ENCODE data around the gene OLFM1. TPM values are rescaled to one million over a fixed set of nuclear protein-coding genes. Genes with fewer than 3 reads are reported as not detected.

The OLFM1 gene
- total RNA-seq, 1 donor from 2014 or later = 5.5 TPM

DNA sequence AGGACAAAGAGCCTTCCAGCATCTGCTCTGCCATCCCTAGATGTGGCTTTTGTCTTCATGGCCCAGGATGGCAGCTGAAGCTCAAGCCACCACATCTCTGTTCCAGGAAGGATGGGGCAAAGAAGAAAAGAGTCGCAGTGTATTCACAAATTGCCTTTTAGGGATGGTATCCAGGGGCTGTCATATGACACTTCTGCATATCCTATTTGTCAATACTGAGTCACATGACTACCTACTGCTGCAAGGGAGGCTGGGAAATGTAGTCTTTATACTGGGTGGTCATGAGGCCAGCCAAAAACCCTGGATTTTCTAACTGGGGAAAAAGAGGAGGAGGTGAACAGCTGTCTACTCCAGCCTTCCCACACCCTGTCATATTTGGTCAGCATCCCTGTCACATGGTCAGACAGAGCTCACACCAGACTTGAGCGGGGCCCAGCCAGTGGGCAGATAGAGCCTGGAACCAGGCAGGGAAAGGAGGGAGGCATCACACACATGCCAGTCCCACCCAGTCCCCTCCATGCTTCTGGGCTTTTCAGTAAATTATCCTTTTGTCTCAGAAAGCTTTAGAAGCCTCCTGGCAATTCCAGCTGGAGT is 52.0 kb downstream of the OLFM1 start:
- H3K9me3 ChIP-seq (ENCODE audit: insufficient read depth, low read depth, low read length) = peaks cover 3% of the 10 kb centered on the region
- no peak overlapping the region for H3K27ac ChIP-seq (ENCODE audit: low read depth, low read length)
- peaks cover 10% of the 10 kb centered on the region for H3K9me3 Mint-ChIP-seq (ENCODE audit: unreplicated experiment)
- no peak overlapping the region for H3K4me3 ChIP-seq (ENCODE audit: insufficient read depth, low read depth, low read length)
- no peak overlapping the region for H3K4me3 Mint-ChIP-seq (ENCODE audit: unreplicated experiment)
- no peak overlapping the region for H2AFZ ChIP-seq (ENCODE audit: low read depth, low read length)
- H3K9ac ChIP-seq (ENCODE audit: low read length) = no peak overlapping the region
- H3K79me2 ChIP-seq (ENCODE audit: insufficient read depth, low read length) = no peaks in the 10 kb centered on the region
- no peak overlapping the region for H3K27ac Mint-ChIP-seq (ENCODE audit: unreplicated experiment)
- no peaks in the 10 kb centered on the region for H3K27me3 ChIP-seq (ENCODE audit: insufficient read depth, low read length)
- no peaks in the 10 kb centered on the region for H3K4me1 Mint-ChIP-seq (ENCODE audit: low read depth, unreplicated experiment)
- DNase-seq (ENCODE audit: low read depth) (no peak), FAIRE-seq (no peak)
- H3K36me3 ChIP-seq (ENCODE audit: insufficient read depth, low read length) = no peaks in the 10 kb centered on the region
- no peaks in the 10 kb centered on the region for H3K36me3 Mint-ChIP-seq (ENCODE audit: low read depth, unreplicated experiment)
- H3K27me3 Mint-ChIP-seq (ENCODE audit: low read depth, unreplicated experiment) = peaks cover 13% of the 10 kb centered on the region
- H3K4me1 ChIP-seq (ENCODE audit: insufficient read depth, low read length) = no peaks in the 10 kb centered on the region
- H4K20me1 ChIP-seq (ENCODE audit: insufficient read depth, low read length) = no peaks in the 10 kb centered on the region
- TF ChIP-seq, protein P1, sequence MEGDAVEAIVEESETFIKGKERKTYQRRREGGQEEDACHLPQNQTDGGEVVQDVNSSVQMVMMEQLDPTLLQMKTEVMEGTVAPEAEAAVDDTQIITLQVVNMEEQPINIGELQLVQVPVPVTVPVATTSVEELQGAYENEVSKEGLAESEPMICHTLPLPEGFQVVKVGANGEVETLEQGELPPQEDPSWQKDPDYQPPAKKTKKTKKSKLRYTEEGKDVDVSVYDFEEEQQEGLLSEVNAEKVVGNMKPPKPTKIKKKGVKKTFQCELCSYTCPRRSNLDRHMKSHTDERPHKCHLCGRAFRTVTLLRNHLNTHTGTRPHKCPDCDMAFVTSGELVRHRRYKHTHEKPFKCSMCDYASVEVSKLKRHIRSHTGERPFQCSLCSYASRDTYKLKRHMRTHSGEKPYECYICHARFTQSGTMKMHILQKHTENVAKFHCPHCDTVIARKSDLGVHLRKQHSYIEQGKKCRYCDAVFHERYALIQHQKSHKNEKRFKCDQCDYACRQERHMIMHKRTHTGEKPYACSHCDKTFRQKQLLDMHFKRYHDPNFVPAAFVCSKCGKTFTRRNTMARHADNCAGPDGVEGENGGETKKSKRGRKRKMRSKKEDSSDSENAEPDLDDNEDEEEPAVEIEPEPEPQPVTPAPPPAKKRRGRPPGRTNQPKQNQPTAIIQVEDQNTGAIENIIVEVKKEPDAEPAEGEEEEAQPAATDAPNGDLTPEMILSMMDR (IDR thresholded peaks at IDR 0.05; ENCODE audit: insufficient read depth, low read depth, low read length) = no peak
- TF ChIP-seq EZH2 (IDR thresholded peaks at IDR 0.05; ENCODE audit: insufficient read depth, low read length) = no peak
- H3K4me2 ChIP-seq (ENCODE audit: low read length) = no peak overlapping the region

DNA sequence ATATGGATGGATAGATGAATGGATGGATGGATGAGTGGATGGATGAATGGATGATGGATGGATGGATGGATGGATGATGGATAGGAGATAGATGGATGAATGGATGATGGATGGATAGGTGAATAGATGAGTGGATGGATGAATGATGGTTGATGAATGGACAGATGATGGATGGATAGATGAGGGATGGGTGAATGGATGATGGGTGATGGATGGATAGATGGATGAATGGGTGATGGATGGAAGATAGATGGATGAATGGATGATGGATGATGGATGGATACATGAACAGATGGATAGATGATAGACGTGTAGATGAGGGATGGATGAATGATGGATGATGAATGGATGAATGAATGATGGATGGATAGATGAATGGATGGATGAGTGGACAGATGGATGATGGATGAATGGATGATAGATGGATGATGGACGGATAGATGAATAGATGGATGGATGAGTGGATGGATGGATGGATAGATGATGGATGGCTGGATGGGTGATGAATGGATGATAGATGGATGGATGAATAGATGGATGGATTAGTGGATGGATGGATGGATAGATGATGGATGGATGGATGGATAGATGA is 53.8 kb downstream of the OLFM1 start:
- FAIRE-seq (no peak), DNase-seq (ENCODE audit: low read depth) (no peak)
- H3K27me3 ChIP-seq (ENCODE audit: insufficient read depth, low read length) = no peaks in the 10 kb centered on the region
- Mint-ChIP-seq H3K4me3 (ENCODE audit: unreplicated experiment) (no peak overlapping the region), H3K27ac (ENCODE audit: unreplicated experiment) (no peak overlapping the region), H3K9me3 (ENCODE audit: unreplicated experiment) (peaks cover 12% of the 10 kb centered on the region), H3K36me3 (ENCODE audit: low read depth, unreplicated experiment) (no peaks in the 10 kb centered on the region), H3K4me1 (ENCODE audit: low read depth, unreplicated experiment) (no peaks in the 10 kb centered on the region), H3K27me3 (ENCODE audit: low read depth, unreplicated experiment) (peaks cover 22% of the 10 kb centered on the region)
- no peak overlapping the region for H2AFZ ChIP-seq (ENCODE audit: low read depth, low read length)
- H3K36me3 ChIP-seq (ENCODE audit: insufficient read depth, low read length) = no peaks in the 10 kb centered on the region
- no peak overlapping the region for H3K4me3 ChIP-seq (ENCODE audit: insufficient read depth, low read depth, low read length)
- no peaks in the 10 kb centered on the region for H3K79me2 ChIP-seq (ENCODE audit: insufficient read depth, low read length)
- no peak overlapping the region for H3K4me2 ChIP-seq (ENCODE audit: low read length)
- no peaks in the 10 kb centered on the region for H3K4me1 ChIP-seq (ENCODE audit: insufficient read depth, low read length)
- H3K9ac ChIP-seq (ENCODE audit: low read length) = no peak overlapping the region
- H4K20me1 ChIP-seq (ENCODE audit: insufficient read depth, low read length) = no peaks in the 10 kb centered on the region
- H3K9me3 ChIP-seq (ENCODE audit: insufficient read depth, low read depth, low read length) = peaks cover 3% of the 10 kb centered on the region
- no peak overlapping the region for H3K27ac ChIP-seq (ENCODE audit: low read depth, low read length)
- TF ChIP-seq, protein P1 (IDR thresholded peaks at IDR 0.05; ENCODE audit: insufficient read depth, low read depth, low read length) = no peak
- no peak for TF ChIP-seq EZH2 (IDR thresholded peaks at IDR 0.05; ENCODE audit: insufficient read depth, low read length)

DNA sequence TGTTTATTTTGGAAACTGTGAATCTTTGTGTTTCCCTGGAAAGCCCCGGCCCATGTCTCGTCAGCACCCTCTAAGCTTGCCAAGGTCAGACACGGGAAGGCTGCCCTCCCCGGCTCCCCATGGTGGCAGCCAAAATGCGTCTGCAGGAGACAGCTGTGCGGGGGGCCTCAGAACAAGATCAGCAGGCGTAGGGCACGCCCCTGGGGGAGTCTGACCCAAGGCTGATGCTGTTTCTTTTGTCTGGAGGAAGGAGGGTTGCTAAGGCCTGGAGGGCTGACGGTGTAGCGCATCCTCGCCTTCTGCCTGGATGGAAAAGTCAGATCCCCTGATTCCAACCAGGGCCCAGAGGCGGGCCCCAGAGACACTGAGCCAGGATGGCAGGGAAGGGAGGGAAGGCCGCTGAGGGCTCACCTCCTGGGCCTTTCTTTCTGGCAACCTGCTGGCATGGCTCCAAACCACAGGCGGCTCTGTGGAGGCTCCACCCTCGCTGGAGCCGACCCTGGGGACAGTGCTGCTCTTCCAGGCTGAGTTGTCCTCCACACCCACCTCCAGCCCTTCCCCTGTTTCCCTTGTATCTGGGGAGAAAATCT is 57.2 kb downstream of the OLFM1 start:
- FAIRE-seq (no peak), DNase-seq (ENCODE audit: low read depth) (no peak)
- Histone ChIP-seq H2AFZ (ENCODE audit: low read depth, low read length) (no peak overlapping the region), H3K9me3 (ENCODE audit: insufficient read depth, low read depth, low read length) (peaks cover 7% of the 10 kb centered on the region), H3K36me3 (ENCODE audit: insufficient read depth, low read length) (no peaks in the 10 kb centered on the region), H4K20me1 (ENCODE audit: insufficient read depth, low read length) (no peaks in the 10 kb centered on the region), H3K27ac (ENCODE audit: low read depth, low read length) (no peak overlapping the region), H3K79me2 (ENCODE audit: insufficient read depth, low read length) (no peaks in the 10 kb centered on the region), H3K4me1 (ENCODE audit: insufficient read depth, low read length) (no peaks in the 10 kb centered on the region), H3K27me3 (ENCODE audit: insufficient read depth, low read length) (no peaks in the 10 kb centered on the region), H3K4me3 (ENCODE audit: insufficient read depth, low read depth, low read length) (no peak overlapping the region), H3K9ac (ENCODE audit: low read length) (no peak overlapping the region), H3K4me2 (ENCODE audit: low read length) (no peak overlapping the region)
- TF ChIP-seq, protein P1 (IDR thresholded peaks at IDR 0.05; ENCODE audit: insufficient read depth, low read depth, low read length) = no peak
- TF ChIP-seq EZH2 (IDR thresholded peaks at IDR 0.05; ENCODE audit: insufficient read depth, low read length) = no peak
- peaks cover 6% of the 10 kb centered on the region for H3K9me3 Mint-ChIP-seq (ENCODE audit: unreplicated experiment)
- no peak overlapping the region for H3K27ac Mint-ChIP-seq (ENCODE audit: unreplicated experiment)
- H3K4me3 Mint-ChIP-seq (ENCODE audit: unreplicated experiment) = no peak overlapping the region
- H3K27me3 Mint-ChIP-seq (ENCODE audit: low read depth, unreplicated experiment) = peaks cover 41% of the 10 kb centered on the region
- H3K36me3 Mint-ChIP-seq (ENCODE audit: low read depth, unreplicated experiment) = no peaks in the 10 kb centered on the region
- no peaks in the 10 kb centered on the region for H3K4me1 Mint-ChIP-seq (ENCODE audit: low read depth, unreplicated experiment)

Data from astrocyte (in vitro differentiated cells and primary cell).